ENCODE results near the gene OSBPL9. TPM values are rescaled to one million over a fixed set of nuclear protein-coding genes. Genes with fewer than 3 reads are reported as not detected.

The OSBPL9 gene
- total RNA-seq, 1 experiment from 2014 or later = 52.6 TPM

DNA sequence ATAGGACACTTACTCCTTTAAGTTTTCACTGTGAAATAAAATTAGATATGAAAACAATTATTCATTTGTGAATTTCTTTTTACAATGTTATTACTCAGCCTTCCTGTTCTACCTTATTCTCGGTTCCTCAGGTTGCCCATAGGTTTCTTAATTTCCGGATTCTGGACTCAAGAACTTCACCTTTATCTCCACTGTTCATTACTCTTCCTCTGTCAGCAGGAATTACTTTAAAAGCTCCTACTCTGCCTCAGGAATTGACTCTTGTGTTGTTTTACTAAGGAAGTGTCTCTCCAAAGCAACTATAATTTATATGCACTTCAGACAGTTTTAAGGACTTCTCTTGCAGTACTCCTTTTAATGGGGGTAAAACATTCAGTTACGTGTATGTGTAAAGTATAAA lies 123.8 kb downstream of the OSBPL9 start:
- ChIA-PET RAD21 (ENCODE audit: low non-redundant PET in 1 of 2, low total read pairs in 2 of 2, uncharacterized antibody in 2 of 2, unreplicated experiment in 2 of 2) (no interaction called here), CTCF (no interaction called here), POLR2A (no interaction called here)
- H3K27ac ChIP-seq (ENCODE audit: low read depth, low read length) = no peak overlapping the region
- H4K20me1 ChIP-seq (ENCODE audit: insufficient read depth) = peaks cover 5% of the 10 kb centered on the region
- no peaks in the 10 kb centered on the region for H3K36me3 ChIP-seq (ENCODE audit: control insufficient read depth in 1 of 2, insufficient read depth in 2 of 2, low read length in 2 of 2)
- H3K27me3 ChIP-seq (ENCODE audit: insufficient read depth, low read length) = no peaks in the 10 kb centered on the region
- DNase-seq (ENCODE audit: low read depth, low spot score) = no peak
- no peaks in the 10 kb centered on the region for H3K9me3 ChIP-seq (ENCODE audit: control insufficient read depth in 1 of 2, insufficient read depth in 1 of 2, low read depth in 1 of 2, low read length in 2 of 2)
- H3K4me1 ChIP-seq (ENCODE audit: control insufficient read depth in 1 of 2, insufficient read depth in 2 of 2, low read length in 2 of 2) = peaks cover 4 to 9% of the 10 kb centered on the region in 2 experiments; a peak in 3 of 4 replicates
- H3K9ac ChIP-seq (ENCODE audit: low read length) = no peak overlapping the region
- BruUV-seq (replicated peaks) = no TSS peak
- intact Hi-C loops (cut with micrococcal nuclease) = no loop called here
- no peak for ATAC-seq
- H3K9me2 ChIP-seq (ENCODE audit: insufficient read depth) = no peaks in the 10 kb centered on the region
- TF ChIP-seq POLR2A (IDR thresholded peaks at IDR 0.05; ENCODE audit: borderline replicate concordance, extremely low read depth, insufficient read depth, insufficient read length) = no peak
- no peak for TF ChIP-seq POLR2AphosphoS5 (IDR thresholded peaks at IDR 0.05; ENCODE audit: low read depth, low read length)
- no peak for TF ChIP-seq EZH2phosphoT487 (IDR thresholded peaks at IDR 0.05; ENCODE audit: borderline replicate concordance)
- no peak for TF ChIP-seq EZH2 (IDR thresholded peaks at IDR 0.05)
- TF ChIP-seq, protein P1, sequence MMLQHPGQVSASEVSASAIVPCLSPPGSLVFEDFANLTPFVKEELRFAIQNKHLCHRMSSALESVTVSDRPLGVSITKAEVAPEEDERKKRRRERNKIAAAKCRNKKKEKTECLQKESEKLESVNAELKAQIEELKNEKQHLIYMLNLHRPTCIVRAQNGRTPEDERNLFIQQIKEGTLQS (IDR thresholded peaks at IDR 0.05) = no peak
- no peak for TF ChIP-seq EGR1 (IDR thresholded peaks at IDR 0.05; ENCODE audit: low read depth)
- TF ChIP-seq CEBPB (IDR thresholded peaks at IDR 0.05; ENCODE audit: low read depth) = no peak
- TF ChIP-seq ZFX (IDR thresholded peaks at IDR 0.05) = no peak
- no peak for TF ChIP-seq ELF1 (IDR thresholded peaks at IDR 0.05; ENCODE audit: borderline replicate concordance, low read depth)
- peaks cover 64% of the 10 kb centered on the region for H3K79me2 ChIP-seq (ENCODE audit: insufficient read depth, low read length)
- no peak overlapping the region for H3K4me2 ChIP-seq (ENCODE audit: low read length)
- no peak overlapping the region for H3K4me3 ChIP-seq (replicated peaks in 1 of 2; ENCODE audit: low read depth in 1 of 2, low read length in 2 of 2)
- no peak overlapping the region for H2AFZ ChIP-seq (ENCODE audit: low read depth, low read length, poor library complexity, severe bottlenecking)

DNA sequence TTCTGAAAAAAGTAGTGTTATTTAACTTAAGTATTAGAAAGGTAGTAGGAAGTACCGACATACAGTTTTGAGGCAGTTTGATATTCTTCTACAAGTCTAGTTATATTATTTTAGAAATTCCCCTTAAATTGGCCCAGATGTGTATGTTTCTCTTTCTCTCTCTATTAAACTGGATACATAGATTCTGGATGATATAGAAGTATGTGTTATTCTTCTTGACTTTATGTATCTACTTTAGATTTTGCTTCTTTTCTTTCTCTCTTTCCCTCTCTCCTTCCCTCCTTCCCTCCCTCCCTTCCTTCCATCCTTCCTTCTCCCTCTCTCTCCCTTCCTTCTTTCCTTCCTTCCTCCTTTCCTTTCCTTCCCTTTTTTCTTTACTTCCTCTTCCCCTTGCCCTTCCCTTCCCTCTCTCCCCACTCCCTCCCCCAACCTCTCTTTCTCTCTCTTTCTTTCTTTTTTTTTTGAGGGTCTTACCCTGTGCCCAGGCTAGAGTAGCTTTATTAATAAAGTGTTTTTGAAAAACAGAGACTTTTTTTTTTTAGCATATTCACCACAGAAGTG lies 124.3 kb downstream of the OSBPL9 start:
- no peak overlapping the region for H3K4me3 ChIP-seq (replicated peaks in 1 of 2; ENCODE audit: low read depth in 1 of 2, low read length in 2 of 2)
- ATAC-seq (no peak), DNase-seq (ENCODE audit: low read depth, low spot score) (no peak)
- H3K4me1 ChIP-seq (ENCODE audit: control insufficient read depth in 1 of 2, insufficient read depth in 2 of 2, low read length in 2 of 2) = peaks cover 4 to 9% of the 10 kb centered on the region in 2 experiments; a peak in 3 of 4 replicates
- no peak overlapping the region for H2AFZ ChIP-seq (ENCODE audit: low read depth, low read length, poor library complexity, severe bottlenecking)
- no peak overlapping the region for H3K27ac ChIP-seq (ENCODE audit: low read depth, low read length)
- peaks cover 58% of the 10 kb centered on the region for H3K79me2 ChIP-seq (ENCODE audit: insufficient read depth, low read length)
- no peak for TF ChIP-seq SP1 (IDR thresholded peaks at IDR 0.05; ENCODE audit: low read depth)
- TF ChIP-seq SIN3A (IDR thresholded peaks at IDR 0.05; ENCODE audit: low read depth) = no peak
- no peak for TF ChIP-seq ZFX (IDR thresholded peaks at IDR 0.05)
- no peak for TF ChIP-seq YY1 (IDR thresholded peaks at IDR 0.05; ENCODE audit: extremely low read depth, insufficient replicate concordance, low read depth, low read length)
- TF ChIP-seq EGR1 (IDR thresholded peaks at IDR 0.05; ENCODE audit: low read depth) = no peak
- TF ChIP-seq CBX3 (IDR thresholded peaks at IDR 0.05; ENCODE audit: low read depth) = no peak
- TF ChIP-seq ELF1 (IDR thresholded peaks at IDR 0.05; ENCODE audit: borderline replicate concordance, low read depth) = no peak
- no peak for TF ChIP-seq POLR2AphosphoS5 (IDR thresholded peaks at IDR 0.05; ENCODE audit: low read depth, low read length)
- ChIA-PET POLR2A (no interaction called here), RAD21 (ENCODE audit: low non-redundant PET in 1 of 2, low total read pairs in 2 of 2, uncharacterized antibody in 2 of 2, unreplicated experiment in 2 of 2) (no interaction called here), CTCF (no interaction called here)
- intact Hi-C loops (cut with micrococcal nuclease) = no loop called here
- no peaks in the 10 kb centered on the region for H3K9me2 ChIP-seq (ENCODE audit: insufficient read depth)
- no peaks in the 10 kb centered on the region for H3K36me3 ChIP-seq (ENCODE audit: control insufficient read depth in 1 of 2, insufficient read depth in 2 of 2, low read length in 2 of 2)
- H3K9ac ChIP-seq (ENCODE audit: low read length) = no peak overlapping the region
- BruUV-seq (replicated peaks) = no TSS peak
- H3K4me2 ChIP-seq (ENCODE audit: low read length) = no peak overlapping the region
- no peaks in the 10 kb centered on the region for H3K9me3 ChIP-seq (ENCODE audit: control insufficient read depth in 1 of 2, insufficient read depth in 1 of 2, low read depth in 1 of 2, low read length in 2 of 2)
- H4K20me1 ChIP-seq (ENCODE audit: insufficient read depth) = peaks cover 5% of the 10 kb centered on the region
- H3K27me3 ChIP-seq (ENCODE audit: insufficient read depth, low read length) = no peaks in the 10 kb centered on the region
